GM20000 (cell line): ENCODE results near the gene AFAP1L2.

ENCODE experiments used
- DNase-seq: peaks from one replicate; pipeline ENCODE4 v3.0.0; 2012; ENCODE audit warnings: low spot score
- CTCF ChIP-seq: IDR thresholded peaks from 2 replicates; pipeline ENCODE4 v1.5.1; 2012; ENCODE audit warnings: mild to moderate bottlenecking, control low read depth; ENCODE audit errors: extremely low read depth, missing control alignments

AFAP1L2 gene

GRCh38 chr10:114404171-114405010 is at the start of gene AFAP1L2:
AFAP1L2 (minus strand) TSS chr10:114404502; CDS start chr10:114404455, 47 bp downstream.
- DNase-seq: peak; percentile 52
- TF ChIP-seq CTCF: no peak

GRCh38 chr10:114453576-114453975 is 49.3 kb upstream of the AFAP1L2 start:
- TF ChIP-seq CTCF: no peak
- no peak for DNase-seq

- no peak for TF ChIP-seq CTCF
- DNase-seq: no peak
Observed at GRCh38 chr10:114448897-114449296, 44.6 kb upstream of the AFAP1L2 start.

GRCh38 chr10:114445332-114445731 is 41.0 kb upstream of the AFAP1L2 start:
- TF ChIP-seq CTCF: no peak
- DNase-seq: no peak

GRCh38 chr10:114444819-114445218 is 40.5 kb upstream of the AFAP1L2 start:
- no peak for DNase-seq
- no peak for TF ChIP-seq CTCF

- TF ChIP-seq CTCF: no peak
- no peak for DNase-seq
Observed at GRCh38 chr10:114442091-114442630, 37.9 kb upstream of the AFAP1L2 start.

GRCh38 chr10:114441107-114441506 is 36.8 kb upstream of the AFAP1L2 start:
- DNase-seq: no peak
- no peak for TF ChIP-seq CTCF
